Ammon's horn (tissue), 1 donor: ENCODE results near the gene PRKAR1B.
A peak's percentile ranks its signal among the peaks of the same experiment; 100 is the strongest.
"Not testable (repeated sequence)": the region's sequence is repeated elsewhere in the genome, so short reads cannot be mapped to it uniquely, and the experiment has no call there.

Experiments
- DNase-seq: peaks from one replicate; pipeline ENCODE4 v3.0.0-alpha.2; 2016; ENCODE audit warnings: low spot score

The PRKAR1B gene

DNA sequence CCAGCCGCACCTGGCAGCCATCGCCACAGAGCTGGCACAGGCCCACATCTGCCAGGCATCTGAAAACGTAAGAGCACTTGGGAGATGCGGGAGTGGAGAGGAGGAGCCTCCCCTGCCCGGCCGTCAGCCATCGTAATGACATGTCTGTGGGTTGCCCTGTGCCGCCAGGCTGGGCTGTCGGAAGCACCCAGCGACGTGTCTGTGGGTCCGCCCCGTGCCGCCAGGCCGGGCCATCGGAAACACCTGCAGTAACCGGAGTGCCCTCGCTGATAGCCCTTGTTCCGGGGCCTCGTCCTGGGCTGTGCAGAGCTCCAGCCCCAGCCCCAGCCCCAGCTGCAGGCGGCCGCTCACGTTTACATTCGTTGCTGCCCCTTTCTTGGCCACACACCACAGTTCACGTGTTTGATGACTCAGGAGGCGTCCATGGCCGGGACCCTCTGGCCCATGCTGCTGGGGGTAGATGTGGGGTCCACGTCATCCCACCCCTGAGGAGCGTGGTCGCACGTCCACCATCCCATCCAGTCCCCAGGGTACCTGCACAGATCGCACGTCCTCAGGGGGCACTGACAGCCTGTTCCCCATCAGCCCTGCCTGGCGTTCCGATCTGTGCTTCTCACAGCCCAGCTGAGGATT is 30.0 kb upstream of the PRKAR1B start:
- DNase-seq = no peak

- no peak for DNase-seq
Measured at GRCh38 chr7:756231-756927, 29.3 kb upstream of the PRKAR1B start.

DNA sequence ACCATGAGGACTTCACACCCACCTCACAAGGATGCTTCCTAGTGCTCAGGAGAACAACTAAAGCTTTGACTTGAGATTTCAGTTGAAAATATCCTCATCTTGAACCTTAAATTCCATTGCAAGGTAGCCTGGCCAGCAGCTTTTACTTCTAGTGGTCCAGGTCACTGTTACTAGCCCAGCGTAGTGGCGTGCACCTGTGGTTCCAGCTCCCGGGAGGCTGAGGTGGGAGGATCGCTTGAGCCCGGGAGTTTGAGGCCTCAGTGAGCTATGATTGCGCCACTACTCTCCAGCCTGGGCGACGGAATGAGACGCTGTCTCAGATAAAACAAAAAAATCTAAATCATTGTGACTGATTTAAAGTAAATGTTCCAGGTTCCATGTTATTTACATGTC is 28.3 kb upstream of the PRKAR1B start:
- no peak for DNase-seq

DNA sequence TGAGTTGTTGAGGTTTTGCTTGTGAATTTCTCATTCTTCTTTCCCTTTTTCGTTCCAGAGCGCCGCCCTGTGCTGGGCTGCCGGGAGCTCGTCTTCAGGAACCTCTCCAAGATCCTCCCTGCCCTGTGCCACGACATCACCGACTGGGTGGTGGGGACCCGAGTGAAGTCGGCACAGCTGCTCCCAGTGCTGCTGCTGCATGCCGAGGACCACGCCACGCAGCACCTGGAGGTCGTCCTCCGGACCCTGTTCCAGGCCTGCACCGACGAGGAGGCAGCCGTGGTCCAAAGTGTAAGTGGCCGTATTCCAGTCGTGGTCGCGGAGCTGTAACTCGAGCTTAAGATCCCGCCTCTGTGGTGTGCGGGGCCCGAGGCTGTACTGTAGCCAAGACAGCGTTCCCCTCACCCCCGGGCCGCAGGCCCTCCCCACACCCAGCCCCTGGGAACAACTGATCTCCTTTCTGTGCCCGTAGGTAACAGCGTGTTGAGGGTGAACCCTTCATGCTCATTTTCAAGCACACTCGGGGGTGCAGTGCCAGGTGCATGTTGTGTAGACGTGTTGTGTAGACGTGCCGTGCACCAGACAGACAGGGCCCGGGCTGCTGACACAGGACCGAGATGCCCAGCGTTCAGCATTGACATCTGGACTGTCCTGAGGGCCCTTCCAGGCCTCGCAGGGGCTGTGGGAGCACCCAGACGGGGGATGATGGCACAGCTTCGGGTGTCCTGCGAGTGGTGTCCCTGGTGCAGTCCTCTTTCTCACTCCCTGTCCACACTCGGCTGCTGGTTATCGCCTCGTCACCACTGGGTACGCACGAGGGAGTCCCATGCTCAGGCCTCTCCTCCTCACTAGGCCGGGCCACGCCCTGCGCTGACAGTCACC is 27.7 kb upstream of the PRKAR1B start:
- no peak for DNase-seq

DNA sequence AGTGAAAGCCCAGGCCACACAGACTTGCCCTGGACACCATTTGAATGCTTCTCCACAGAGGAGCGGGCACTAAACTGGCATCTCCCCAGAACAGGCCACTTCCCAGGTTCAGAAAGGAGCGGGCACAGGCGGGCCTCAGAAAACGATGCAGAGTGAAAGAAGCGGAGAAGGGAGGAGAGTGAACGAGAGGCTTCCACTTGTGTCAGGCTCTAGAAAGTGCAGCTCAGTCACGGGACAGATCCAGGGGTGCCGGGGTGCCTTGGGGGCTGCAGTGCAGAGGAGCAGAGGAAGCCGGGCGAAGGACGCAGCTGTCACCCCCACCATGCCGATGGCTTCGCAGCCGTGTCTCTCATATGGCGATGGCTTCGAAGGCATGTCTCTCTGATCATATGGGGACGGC is 26.1 kb upstream of the PRKAR1B start:
- DNase-seq = no peak

DNA sequence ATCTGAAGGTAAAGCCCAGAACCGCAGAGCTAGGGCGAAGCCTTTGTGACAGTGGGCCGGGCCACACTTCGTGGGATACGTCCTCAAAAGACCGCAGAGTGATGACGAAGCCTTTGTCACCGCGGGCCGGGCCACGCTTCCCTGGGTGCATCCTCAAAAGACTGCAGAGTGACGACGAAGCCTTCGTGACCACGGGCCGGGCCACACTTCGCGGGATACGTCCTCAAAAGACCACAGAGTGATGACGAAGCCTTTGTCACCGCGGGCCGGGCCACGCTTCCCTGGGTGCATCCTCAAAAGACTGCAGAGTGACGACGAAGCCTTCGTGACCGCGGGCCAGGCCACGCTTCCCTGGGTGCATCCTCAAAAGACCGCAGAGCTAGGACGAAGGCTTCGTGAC is 25.2 kb upstream of the PRKAR1B start:
- not testable (repeated sequence) for DNase-seq

- no peak for DNase-seq
Measured at GRCh38 chr7:751826-752225, 24.7 kb upstream of the PRKAR1B start.

DNA sequence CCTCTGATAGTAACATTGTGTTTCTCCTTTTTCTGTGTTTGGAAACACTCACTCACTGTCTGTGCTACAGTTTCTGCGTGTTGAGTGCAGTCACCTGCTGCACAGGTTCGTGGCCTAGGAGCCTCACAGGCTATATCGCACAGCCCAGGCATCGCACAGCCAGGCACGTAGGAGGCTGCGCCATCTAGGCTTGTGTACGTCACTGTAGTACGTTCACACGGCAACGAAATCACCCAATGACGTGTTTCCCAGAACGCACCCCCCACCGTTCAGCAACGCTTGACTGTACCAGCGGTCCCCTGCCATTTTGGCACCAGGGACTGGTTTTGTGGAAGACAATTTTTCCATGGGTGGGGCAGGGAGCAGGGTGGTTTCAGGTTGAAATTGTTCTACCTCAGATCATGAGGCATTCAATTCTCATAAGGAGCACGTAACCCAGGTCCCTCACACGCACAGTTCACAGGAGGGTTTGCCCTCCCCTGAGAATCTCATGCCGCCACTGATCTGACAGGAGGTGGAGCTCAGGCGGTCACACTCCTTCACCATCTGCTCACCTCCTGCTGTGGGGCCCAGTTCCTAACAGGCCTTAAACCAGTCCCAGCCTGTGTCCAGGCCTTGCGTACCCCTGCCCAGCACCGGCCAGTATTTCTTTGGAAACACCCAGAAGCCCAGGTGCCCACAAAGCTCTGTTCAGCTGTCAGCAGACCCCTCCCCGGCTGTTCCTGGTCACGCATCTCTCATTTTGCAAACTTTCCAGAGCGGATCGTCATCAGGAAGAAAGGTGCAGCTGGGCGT is 23.2 kb upstream of the PRKAR1B start:
- DNase-seq = no peak

DNA sequence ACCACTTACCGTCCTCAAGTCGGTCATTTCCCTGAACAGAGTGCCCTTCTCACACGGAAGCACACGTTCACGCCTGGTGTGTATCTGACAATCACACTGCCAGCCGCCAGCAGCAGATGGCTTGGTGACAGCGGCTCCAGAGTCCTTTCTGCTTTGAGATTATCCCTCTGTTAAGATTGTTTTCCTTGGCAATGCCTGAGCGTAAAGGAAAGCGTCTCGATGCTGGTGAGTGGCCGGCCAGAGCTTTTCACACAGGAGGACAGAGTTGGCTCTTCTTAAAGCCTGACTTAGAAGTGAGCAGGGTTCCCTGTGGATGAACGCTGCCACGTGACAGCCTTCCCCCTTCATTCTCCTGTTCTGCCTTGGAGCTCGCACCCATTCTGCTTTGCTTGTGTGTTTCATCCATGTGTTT is 22.1 kb upstream of the PRKAR1B start:
- peak; percentile 44 for DNase-seq

- no peak for DNase-seq
Measured at GRCh38 chr7:748446-748845, 21.4 kb upstream of the PRKAR1B start.

DNA sequence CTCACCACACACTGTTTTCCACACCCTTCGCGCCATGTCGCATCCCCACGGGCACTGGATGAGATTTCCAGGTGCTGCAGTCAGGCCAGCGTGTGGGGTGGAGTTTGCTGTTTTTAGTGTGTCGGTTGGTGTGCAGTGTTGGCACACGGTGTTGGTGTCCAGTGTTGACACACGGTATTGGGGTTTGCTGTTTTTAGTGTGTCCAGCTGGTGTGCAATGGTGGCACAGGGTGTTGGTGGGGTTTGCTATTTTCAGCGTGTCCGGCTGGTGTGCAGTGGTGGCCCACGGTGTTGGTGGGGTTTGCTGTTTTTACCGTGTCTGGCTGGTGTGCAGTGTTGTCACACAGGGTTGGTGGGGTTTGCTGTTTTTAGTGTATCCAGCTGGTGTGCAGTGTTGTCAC is 20.1 kb upstream of the PRKAR1B start:
- DNase-seq = no peak

DNA sequence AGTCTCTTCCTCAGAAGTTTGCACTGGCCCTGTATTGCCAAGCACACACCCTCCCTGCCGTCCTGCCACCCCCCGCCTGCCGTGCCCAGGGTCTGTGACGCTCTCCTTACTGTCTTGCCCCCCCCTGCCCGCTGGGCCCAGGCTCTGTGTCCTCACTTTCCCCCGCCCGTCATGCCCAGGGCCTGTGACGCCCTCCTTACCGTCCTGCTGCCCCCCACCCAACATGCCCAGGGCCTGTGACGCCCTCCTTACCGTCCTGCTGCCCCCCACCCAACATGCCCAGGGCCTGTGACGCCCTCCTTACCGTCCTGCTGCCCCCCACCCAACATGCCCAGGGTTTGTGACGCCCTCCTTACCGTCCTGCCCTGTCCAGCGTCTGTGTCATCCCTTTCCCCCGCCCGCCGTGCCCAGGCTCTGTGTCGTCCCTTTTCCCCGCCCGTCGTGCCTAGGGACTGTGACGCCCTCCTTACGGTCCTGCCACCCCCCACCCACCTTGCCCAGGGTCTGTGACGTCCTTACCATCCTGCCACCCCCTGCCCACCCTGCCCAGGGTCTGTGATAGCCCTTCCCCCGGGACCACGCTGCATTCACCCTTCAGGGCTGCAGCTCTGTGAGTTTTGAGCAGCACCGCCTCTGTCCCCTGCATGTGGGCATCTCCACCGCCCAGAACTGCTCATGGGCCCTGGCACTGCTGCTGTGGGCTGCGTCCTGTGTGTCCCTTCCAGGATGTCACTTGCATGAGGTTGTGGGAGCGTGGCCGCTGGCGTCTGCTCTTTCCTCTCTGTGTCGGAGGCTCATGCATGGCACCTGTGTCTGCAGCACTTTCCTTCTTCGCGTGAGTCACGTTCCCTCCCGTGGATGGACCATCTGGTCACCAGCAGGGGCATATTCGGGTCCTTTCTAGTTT is 19.3 kb upstream of the PRKAR1B start:
- DNase-seq = no peak

- DNase-seq = no peak
Measured at GRCh38 chr7:745431-746154, 18.5 kb upstream of the PRKAR1B start.

DNA sequence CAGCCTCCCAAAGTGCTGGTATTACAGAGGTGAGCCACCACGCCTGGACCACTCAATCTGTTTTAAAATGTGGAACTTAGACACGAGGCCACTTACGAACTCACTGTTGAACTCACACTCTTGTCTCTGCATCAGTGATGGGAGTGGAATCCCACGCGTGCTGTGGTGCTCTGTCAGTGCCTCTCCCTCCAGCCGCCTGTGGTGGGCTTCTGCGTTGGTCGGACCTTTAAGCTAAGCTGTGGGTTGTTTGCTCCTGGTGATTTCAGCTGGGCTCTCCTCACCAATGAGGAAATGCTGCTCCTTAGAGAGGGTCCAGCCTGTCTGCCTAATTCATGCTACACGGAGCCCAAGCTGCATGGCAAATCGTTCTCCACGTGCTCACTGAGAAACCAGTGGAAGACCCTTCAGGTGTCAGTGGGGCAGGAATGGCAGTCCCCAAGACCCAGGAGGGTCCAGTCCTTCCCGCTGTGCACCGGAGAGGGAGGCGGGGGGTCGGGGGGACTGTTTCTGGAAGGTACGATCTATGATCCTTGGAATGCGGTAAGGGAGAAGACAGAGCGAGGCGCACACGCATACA is 17.9 kb upstream of the PRKAR1B start:
- no peak for DNase-seq

- not testable (repeated sequence) for DNase-seq
Measured at GRCh38 chr7:744128-744520, 17.0 kb upstream of the PRKAR1B start.

DNA sequence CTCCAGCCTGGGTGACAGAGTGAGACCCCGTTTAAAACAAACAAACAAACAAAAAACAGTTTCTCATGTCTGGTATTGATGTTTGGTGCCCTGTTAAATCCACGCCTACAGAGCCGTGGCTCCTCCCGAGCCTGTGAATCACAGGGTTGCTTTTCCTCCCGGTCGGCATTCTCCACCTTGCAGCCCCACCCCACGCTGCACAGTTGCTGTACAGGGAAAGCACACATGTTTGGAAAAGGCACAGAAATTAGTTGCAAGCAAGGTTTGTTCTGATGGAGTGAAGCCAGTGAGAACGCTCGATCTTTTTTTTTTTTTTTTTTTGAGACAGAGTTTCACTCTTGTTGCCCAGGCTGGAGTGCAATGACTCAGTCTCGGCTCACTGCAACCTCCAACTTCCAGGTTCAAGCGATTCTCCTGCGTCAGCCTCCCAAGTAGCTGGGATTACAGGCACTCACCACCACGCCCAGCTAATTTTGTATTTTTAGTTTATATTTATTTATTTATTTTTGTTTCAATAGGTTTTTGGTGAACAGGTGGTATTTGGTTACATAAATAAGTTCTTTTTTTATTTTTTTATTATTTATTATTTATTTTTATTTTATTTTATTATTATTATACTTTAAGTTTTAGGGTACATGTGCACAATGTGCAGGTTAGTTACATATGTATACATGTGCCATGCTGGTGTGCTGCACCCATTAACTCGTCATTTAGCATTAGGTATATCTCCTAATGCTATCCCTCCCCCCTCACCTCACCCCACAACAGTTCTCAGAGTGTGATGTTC is 16.5 kb upstream of the PRKAR1B start:
- DNase-seq = not testable (repeated sequence)

- DNase-seq = no peak
Measured at GRCh38 chr7:742791-743190, 15.7 kb upstream of the PRKAR1B start.

DNA sequence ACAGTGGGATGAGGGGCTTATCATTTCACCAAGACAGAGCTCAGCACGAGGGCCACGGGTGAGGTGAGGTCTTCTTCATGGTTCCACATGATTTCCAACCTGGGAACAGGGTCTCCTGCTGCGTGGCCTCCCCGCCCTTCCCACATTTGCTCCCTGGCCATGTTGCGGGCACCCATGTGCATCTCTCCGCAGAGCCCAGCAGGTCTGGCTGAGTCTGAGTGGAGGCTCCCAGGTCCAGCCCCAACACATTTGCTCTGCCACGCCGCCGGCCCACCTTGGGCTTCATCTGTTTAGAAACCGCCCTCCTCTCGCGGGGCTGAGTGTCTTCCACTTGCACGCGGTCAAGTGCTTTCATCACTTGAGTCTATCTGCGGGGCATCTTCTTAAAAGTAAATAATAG is 14.8 kb upstream of the PRKAR1B start:
- DNase-seq = no peak

DNA sequence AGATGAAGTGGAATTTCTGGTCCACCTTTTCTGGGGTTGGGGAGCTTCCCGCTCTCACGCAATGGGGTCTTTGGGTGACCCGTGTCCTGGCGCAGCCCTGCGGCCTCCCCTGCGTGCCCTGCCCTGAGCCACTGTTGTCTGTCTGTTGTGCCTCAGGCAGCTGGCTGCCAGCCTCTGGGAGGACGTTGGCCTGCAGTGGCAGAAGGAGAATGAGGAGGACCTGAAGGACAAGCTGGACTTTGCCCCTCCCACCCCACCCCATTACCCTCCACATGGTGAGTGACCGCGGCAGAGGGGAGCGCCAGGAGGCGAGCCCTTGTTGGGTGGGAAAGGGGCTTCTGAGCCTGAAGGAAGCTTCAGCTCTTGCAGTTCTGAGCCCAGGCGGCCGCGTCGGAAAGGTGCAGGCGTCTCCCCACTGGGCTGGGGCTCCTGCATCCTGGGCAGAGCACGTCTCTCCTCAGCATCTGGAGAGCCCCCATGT is 14.2 kb upstream of the PRKAR1B start:
- DNase-seq = no peak
